ENCODE measurements around the gene MKI67.

DNA sequence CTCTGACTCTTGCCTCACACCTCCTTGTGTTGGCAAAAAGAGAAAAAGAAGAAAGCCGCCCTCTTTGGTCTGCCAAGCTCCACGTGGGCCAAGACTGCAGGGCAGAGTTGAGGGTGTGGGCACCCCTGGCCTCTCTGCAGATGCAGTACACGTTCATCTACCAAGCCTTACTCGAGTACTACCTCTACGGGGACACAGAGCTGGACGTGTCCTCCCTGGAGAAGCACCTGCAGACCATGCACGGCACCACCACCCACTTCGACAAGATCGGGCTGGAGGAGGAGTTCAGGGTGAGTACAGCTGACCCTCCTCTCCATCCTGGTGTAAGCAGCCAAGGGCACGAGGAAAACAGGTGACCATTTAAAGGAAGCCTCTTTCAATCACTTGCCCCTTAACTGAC is 56.1 kb downstream of the MKI67 start:
- TF ChIP-seq CTCF (IDR thresholded peaks at IDR 0.05) = no peak
- TF ChIP-seq SIN3A (IDR thresholded peaks at IDR 0.05; ENCODE audit: borderline replicate concordance, insufficient read depth, low read depth, low read length) = no peak

Measured in Panc1 (cell line).